Testis (tissue), 2 donors: Measurements from ENCODE around the gene PPP3R1.

Source experiments
- POLR2A ChIP-seq: fragments of 450-650 bp; IDR thresholded peaks from one replicate; pipeline ENCODE4 v1.6.1; 2017; ENCODE audit warnings: antibody characterized with exemption, mild to moderate bottlenecking, moderate library complexity
- TF ChIP-seq, protein P1 (sequence below), 3 experiments: fragments of 450-650 bp in 2 of 3; fragments of 200-600 bp in 1 of 3; sonication (generic) in 1 of 3; IDR thresholded peaks; one replicate each; pipeline ENCODE4 v1.5.1; 2016 to 2019; ENCODE audit warnings: antibody characterized with exemption in 3 of 3, mild to moderate bottlenecking in 2 of 3, moderate library complexity in 1 of 3

DNA sequence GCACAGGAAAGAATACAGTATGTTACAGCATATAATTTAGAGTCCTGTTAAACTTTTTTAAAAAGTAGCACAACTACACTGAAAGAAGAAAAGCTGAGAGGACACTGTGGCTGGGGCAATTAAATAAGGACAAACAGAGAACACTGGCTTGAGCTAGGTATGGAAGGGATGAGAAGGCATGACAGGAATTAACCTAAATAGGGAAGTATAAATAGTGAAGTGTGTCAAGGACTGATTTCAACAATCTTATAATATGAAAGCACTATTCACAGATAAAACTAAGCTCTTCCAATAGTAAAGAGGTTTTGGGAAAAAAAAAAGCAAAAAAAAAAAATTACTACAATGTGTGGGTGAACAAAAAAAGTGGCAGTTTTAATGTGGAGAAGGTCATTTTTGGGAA lies 45.5 kb downstream of the PPP3R1 start:
- TF ChIP-seq POLR2A, result no peak
- TF ChIP-seq, protein P1, sequence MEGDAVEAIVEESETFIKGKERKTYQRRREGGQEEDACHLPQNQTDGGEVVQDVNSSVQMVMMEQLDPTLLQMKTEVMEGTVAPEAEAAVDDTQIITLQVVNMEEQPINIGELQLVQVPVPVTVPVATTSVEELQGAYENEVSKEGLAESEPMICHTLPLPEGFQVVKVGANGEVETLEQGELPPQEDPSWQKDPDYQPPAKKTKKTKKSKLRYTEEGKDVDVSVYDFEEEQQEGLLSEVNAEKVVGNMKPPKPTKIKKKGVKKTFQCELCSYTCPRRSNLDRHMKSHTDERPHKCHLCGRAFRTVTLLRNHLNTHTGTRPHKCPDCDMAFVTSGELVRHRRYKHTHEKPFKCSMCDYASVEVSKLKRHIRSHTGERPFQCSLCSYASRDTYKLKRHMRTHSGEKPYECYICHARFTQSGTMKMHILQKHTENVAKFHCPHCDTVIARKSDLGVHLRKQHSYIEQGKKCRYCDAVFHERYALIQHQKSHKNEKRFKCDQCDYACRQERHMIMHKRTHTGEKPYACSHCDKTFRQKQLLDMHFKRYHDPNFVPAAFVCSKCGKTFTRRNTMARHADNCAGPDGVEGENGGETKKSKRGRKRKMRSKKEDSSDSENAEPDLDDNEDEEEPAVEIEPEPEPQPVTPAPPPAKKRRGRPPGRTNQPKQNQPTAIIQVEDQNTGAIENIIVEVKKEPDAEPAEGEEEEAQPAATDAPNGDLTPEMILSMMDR (IDR thresholded peaks at IDR 0.05), result no peak
